ENCODE data around the gene USP6NL. TPM values are rescaled to one million over a fixed set of nuclear protein-coding genes. Genes with fewer than 3 reads are reported as not detected.

Gene USP6NL
- total and polyA plus RNA-seq, 2 of the 8 experiments (the other 6 are each of a cell fraction or from before 2014, with no cell fraction given): 10.9 to 28.8 TPM

DNA sequence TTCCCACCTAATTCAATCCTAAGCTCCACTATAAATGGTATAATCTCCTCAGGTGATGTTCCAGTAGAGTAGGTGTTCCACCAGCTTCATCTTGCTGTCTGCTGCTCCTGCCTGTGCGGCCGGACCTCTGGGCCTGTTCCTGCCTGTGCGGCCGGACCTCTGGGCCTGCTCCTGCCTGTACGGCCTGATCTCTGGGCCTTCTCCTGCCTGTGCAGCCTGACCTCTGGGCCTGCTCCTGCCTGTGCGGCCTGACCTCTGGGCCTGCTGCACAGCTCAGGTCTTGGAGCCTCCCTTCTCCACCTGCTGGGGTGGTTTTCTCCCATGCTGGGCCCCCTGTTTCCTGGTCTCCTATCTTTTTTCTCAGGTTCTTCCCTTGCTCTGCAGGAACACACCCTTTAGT lies 117.8 kb downstream of the USP6NL start:
- no peaks in the 10 kb centered on the region for H3K79me1 ChIP-seq (ENCODE audit: low read depth, low read length)
- H2BK15ac ChIP-seq (ENCODE audit: low read length): no peak overlapping the region
- no peak overlapping the region for H3K4me3 ChIP-seq (ENCODE audit: extremely low read depth in 1 of 4, insufficient read depth in 2 of 4, low read depth in 3 of 4, low read length in 4 of 4)
- H3K79me2 ChIP-seq (ENCODE audit: control insufficient read depth in 1 of 2, insufficient read depth in 2 of 2, low read length in 2 of 2): no peaks in the 10 kb centered on the region
- no peak overlapping the region for H3K14ac ChIP-seq (ENCODE audit: insufficient read length)
- H4K8ac ChIP-seq (ENCODE audit: extremely low read depth, insufficient read depth, low read length): no peak overlapping the region
- H4K5ac ChIP-seq (ENCODE audit: insufficient read length, low read depth, low read length): no peak overlapping the region
- H3K18ac ChIP-seq (ENCODE audit: extremely low read depth, low read length): no peak overlapping the region
- no peak overlapping the region for H2BK12ac ChIP-seq (ENCODE audit: low read depth, low read length)
- no peaks in the 10 kb centered on the region for H3K27me3 ChIP-seq (replicated peaks in 1 of 4; ENCODE audit: control insufficient read depth in 3 of 4, extremely low read depth in 1 of 4, insufficient read depth in 3 of 4, low read length in 3 of 4)
- peaks cover 1 to 3% of the 10 kb centered on the region in 2 experiments for H4K20me1 ChIP-seq (replicated peaks in 1 of 2; ENCODE audit: control insufficient read depth in 1 of 2, insufficient read depth in 2 of 2, low read length in 2 of 2)
- TF ChIP-seq SRF (IDR thresholded peaks at IDR 0.05; ENCODE audit: low read depth, low read length): no peak
- no peak for TF ChIP-seq TCF12 (IDR thresholded peaks at IDR 0.05; ENCODE audit: low read depth, low read length)
- TF ChIP-seq, protein P1, sequence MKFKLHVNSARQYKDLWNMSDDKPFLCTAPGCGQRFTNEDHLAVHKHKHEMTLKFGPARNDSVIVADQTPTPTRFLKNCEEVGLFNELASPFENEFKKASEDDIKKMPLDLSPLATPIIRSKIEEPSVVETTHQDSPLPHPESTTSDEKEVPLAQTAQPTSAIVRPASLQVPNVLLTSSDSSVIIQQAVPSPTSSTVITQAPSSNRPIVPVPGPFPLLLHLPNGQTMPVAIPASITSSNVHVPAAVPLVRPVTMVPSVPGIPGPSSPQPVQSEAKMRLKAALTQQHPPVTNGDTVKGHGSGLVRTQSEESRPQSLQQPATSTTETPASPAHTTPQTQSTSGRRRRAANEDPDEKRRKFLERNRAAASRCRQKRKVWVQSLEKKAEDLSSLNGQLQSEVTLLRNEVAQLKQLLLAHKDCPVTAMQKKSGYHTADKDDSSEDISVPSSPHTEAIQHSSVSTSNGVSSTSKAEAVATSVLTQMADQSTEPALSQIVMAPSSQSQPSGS (IDR thresholded peaks at IDR 0.05; ENCODE audit: low read length): no peak
- TF ChIP-seq HDAC6 (IDR thresholded peaks at IDR 0.05; ENCODE audit: low read depth, low read length): no peak
- no peak for TF ChIP-seq TAF1 (IDR thresholded peaks at IDR 0.05; ENCODE audit: low read depth, low read length)
- TF ChIP-seq MAFK (IDR thresholded peaks at IDR 0.05; ENCODE audit: low read depth, low read length): no peak
- H3K4ac ChIP-seq (replicated peaks; ENCODE audit: insufficient read length, low read depth, low read length): no peak overlapping the region
- peaks cover 0 to 3% (median 0%) of the 10 kb centered on the region in 4 experiments; a peak in 1 of 7 replicates for H3K4me1 ChIP-seq (replicated peaks in 1 of 4; ENCODE audit: control insufficient read depth in 3 of 4, insufficient read depth in 4 of 4, low read length in 3 of 4)
- no peak overlapping the region for H2BK5ac ChIP-seq (ENCODE audit: low read depth, low read length)
- H3K9ac ChIP-seq (replicated peaks in 1 of 4; ENCODE audit: extremely low read depth in 1 of 4, low read depth in 3 of 4, low read length in 3 of 4): no peak overlapping the region
- no peak overlapping the region for H3K4me2 ChIP-seq (ENCODE audit: insufficient read depth in 1 of 2, low read depth in 2 of 2, low read length in 2 of 2)
- CTCF ChIA-PET (ENCODE audit: partially characterized antibody): interaction anchor here (0.8 to 3.8 kb wide), 7 partner anchors 9 to 264 kb away, joined by 3 to 20 read pairs (median 3); no protein-coding TSS in a partner anchor
- WGBS, 2 experiments (ENCODE audit: extremely low coverage in 1 of 2, insufficient coverage in 1 of 2, insufficient read length in 1 of 2, insufficient replicate concordance in 2 of 2, low coverage in 1 of 2, low lambda C conversion rate in 2 of 2, missing lambda C conversion rate in 1 of 2): 93% methylated on average over 6 of the region's 6 CpGs; no CpG with 5 or more reads in 1 of the 2 experiments
- no peak overlapping the region for H3K56ac ChIP-seq (replicated peaks; ENCODE audit: insufficient read length, low read depth, low read length)
- H3K27ac ChIP-seq (ENCODE audit: low read depth, low read length): no peak overlapping the region
- no peaks in the 10 kb centered on the region for H3K9me3 ChIP-seq (ENCODE audit: insufficient read depth in 2 of 2, low read depth in 1 of 2, low read length in 1 of 2)
- no peak overlapping the region for H2AK5ac ChIP-seq (ENCODE audit: low read depth, low read length)
- peaks cover 3 to 28% (median 18%) of the 10 kb centered on the region in 4 experiments; a peak in 7 of 8 replicates for H3K36me3 ChIP-seq (ENCODE audit: control insufficient read depth in 2 of 4, insufficient read depth in 4 of 4, low read length in 3 of 4)
- H2BK20ac ChIP-seq (ENCODE audit: low read length): no peak overlapping the region
- no peak for FAIRE-seq
- POLR2A ChIA-PET (ENCODE audit: partially characterized antibody): no interaction called here
- no peaks in the 10 kb centered on the region; the same call in 1 of the 2 replicates for H3K23me2 ChIP-seq (ENCODE audit: low read depth, low read length)
- H2BK120ac ChIP-seq (replicated peaks; ENCODE audit: low read depth, low read length): no peak overlapping the region
- DNase-seq (ENCODE audit: low read depth in 1 of 2, low spot score in 2 of 2): no peak
- no peak overlapping the region for H4K91ac ChIP-seq (replicated peaks; ENCODE audit: insufficient read length, low read length)
- no peak overlapping the region for H2AFZ ChIP-seq (ENCODE audit: low read length)
- H3K23ac ChIP-seq (ENCODE audit: insufficient read length): no peak overlapping the region
